Testis (tissue), 3 donors: ENCODE measurements around the gene OR2M2. TPM values are rescaled to one million over a fixed set of nuclear protein-coding genes. Genes with fewer than 3 reads are reported as not detected.

Experiments
- DNase-seq: peaks from one replicate; pipeline ENCODE4 v3.0.0-alpha.2; 2019
- H3K27ac ChIP-seq, 2 donors: fragments of 200-600 bp; sonication (generic); one replicate each; pipeline ENCODE4 v1.5.1; 2019
- H3K27me3 ChIP-seq: fragments of 200-600 bp; sonication (generic); one replicate; pipeline ENCODE4 v1.5.1; 2019
- H3K36me3 ChIP-seq: fragments of 200-600 bp; sonication (generic); one replicate; pipeline ENCODE4 v1.5.1; 2017; ENCODE audit warnings: low read depth; ENCODE audit errors: missing control alignments
- H3K4me1 ChIP-seq: fragments of 200-600 bp; sonication (generic); one replicate; pipeline ENCODE4 v1.5.1; 2019
- H3K4me3 ChIP-seq, 2 donors: fragments of 200-600 bp; sonication (generic); one replicate each; pipeline ENCODE4 v1.5.1; 2017 to 2019
- H3K9me3 ChIP-seq: fragments of 200-600 bp; sonication (generic); one replicate; pipeline ENCODE4 v1.5.1; 2017
- POLR2A ChIP-seq: fragments of 450-650 bp; IDR thresholded peaks from one replicate; pipeline ENCODE4 v1.6.1; 2017; ENCODE audit warnings: antibody characterized with exemption, mild to moderate bottlenecking, moderate library complexity
- WGBS, 2 donors: methylation state at CpG; one replicate each; pipeline ENCODE4 v1.1.5; 2018; 5-methylcytosine and 5-hydroxymethylcytosine counted together
- intact Hi-C: fragments of 100-400 bp; cut with DNase I; formaldehyde crosslinking; loops from one replicate; pipeline ENCODE4 v1.15.1; 2023; ENCODE audit warnings: low total_unique reads
- polyA plus RNA-seq: library from polyadenylated mRNA; stranded (reverse); fragments of 350-450 nt; fragmentation: Illumina TruSeq; extraction: RNeasy Lipid Tissue Mini Kit (QIAGEN cat#74804); gene quantifications from one replicate; pipeline ENCODE4 v1.2.3, GENCODE V29; 2014; ENCODE audit warnings: low read depth, low replicate concordance; ENCODE audit not compliant: insufficient read depth
- total RNA-seq, 2 donors: library from RNA; depleted of rRNA; stranded (reverse); fragments of >200 nt; gene quantifications; one replicate each; pipeline ENCODE4 v1.2.3, GENCODE V29; 2016
- TF ChIP-seq, protein P1 (sequence below), 3 experiments: fragments of 450-650 bp in 2 of 3; fragments of 200-600 bp in 1 of 3; sonication (generic) in 1 of 3; IDR thresholded peaks; one replicate each; pipeline ENCODE4 v1.5.1; 2016 to 2019; ENCODE audit warnings: antibody characterized with exemption in 3 of 3, mild to moderate bottlenecking in 2 of 3, moderate library complexity in 1 of 3

OR2M2 gene
- total and polyA plus RNA-seq, 3 donors from 2014 or later, result not detected

- peak; percentile 35 for DNase-seq
- Histone ChIP-seq H3K9me3 (no peaks in the 10 kb centered on the region), H3K27ac (no peak overlapping the region), H3K36me3 (no peaks in the 10 kb centered on the region), H3K4me3 (peak overlapping the region in 1 of 2 donors; percentile 20), H3K4me1 (no peaks in the 10 kb centered on the region), H3K27me3 (no peaks in the 10 kb centered on the region)
- no peak for TF ChIP-seq POLR2A
- TF ChIP-seq, protein P1, sequence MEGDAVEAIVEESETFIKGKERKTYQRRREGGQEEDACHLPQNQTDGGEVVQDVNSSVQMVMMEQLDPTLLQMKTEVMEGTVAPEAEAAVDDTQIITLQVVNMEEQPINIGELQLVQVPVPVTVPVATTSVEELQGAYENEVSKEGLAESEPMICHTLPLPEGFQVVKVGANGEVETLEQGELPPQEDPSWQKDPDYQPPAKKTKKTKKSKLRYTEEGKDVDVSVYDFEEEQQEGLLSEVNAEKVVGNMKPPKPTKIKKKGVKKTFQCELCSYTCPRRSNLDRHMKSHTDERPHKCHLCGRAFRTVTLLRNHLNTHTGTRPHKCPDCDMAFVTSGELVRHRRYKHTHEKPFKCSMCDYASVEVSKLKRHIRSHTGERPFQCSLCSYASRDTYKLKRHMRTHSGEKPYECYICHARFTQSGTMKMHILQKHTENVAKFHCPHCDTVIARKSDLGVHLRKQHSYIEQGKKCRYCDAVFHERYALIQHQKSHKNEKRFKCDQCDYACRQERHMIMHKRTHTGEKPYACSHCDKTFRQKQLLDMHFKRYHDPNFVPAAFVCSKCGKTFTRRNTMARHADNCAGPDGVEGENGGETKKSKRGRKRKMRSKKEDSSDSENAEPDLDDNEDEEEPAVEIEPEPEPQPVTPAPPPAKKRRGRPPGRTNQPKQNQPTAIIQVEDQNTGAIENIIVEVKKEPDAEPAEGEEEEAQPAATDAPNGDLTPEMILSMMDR (IDR thresholded peaks at IDR 0.05), result no peak
- WGBS, 2 donors, result 71 to 87% methylated on average over 6 to 14 of the region's 14 CpGs
- intact Hi-C loops, result no loop called here
Observed at GRCh38 chr1:248165186-248165585, 9.4 kb upstream of the OR2M2 start.

DNA sequence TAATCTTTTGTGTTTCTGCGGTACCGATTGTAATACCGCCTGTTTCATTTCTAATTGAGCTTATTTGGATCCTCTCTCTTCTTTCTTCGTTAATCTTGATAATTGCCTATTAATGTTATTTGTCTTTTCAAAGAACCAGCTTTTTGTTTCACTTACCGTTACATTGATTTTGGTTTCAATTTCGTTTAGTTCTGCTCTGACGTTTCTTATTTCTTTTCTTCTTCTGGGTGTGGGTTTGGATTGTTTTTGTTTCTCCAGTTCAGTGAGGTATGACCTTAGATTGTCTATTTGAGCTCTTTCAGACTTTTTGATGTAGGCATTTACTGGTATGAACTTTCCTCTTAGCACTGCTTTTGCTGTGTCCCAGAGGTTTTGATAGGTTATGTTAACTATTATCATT, 9.4 kb downstream of the OR2M2 start:
- H3K27ac ChIP-seq, result no peak overlapping the region
- no peak for DNase-seq
- H3K36me3 ChIP-seq, result no peaks in the 10 kb centered on the region
- intact Hi-C loops, result no loop called here
- H3K27me3 ChIP-seq, result no peaks in the 10 kb centered on the region
- H3K9me3 ChIP-seq, result no peaks in the 10 kb centered on the region
- WGBS, 2 donors, result 60 to 86% methylated on average over 7 of the region's 7 CpGs
- TF ChIP-seq, protein P1 (IDR thresholded peaks at IDR 0.05), result no peak
- no peak for TF ChIP-seq POLR2A
- no peak overlapping the region for H3K4me3 ChIP-seq
- H3K4me1 ChIP-seq, result no peaks in the 10 kb centered on the region

GRCh38 chr1:248187363-248187762, 12.7 kb downstream of the OR2M2 start:
- 45 to 73% methylated on average over 2 to 3 of the region's 3 CpGs for WGBS, 2 donors
- H3K4me3 ChIP-seq, result no peak overlapping the region
- no peak for DNase-seq
- no peak overlapping the region for H3K27ac ChIP-seq
- no peaks in the 10 kb centered on the region for H3K9me3 ChIP-seq
- H3K27me3 ChIP-seq, result no peaks in the 10 kb centered on the region
- intact Hi-C loops, result no loop called here
- TF ChIP-seq, protein P1 (IDR thresholded peaks at IDR 0.05), result no peak
- no peak for TF ChIP-seq POLR2A
- no peaks in the 10 kb centered on the region for H3K36me3 ChIP-seq
- no peaks in the 10 kb centered on the region for H3K4me1 ChIP-seq

- Histone ChIP-seq H3K27me3 (no peaks in the 10 kb centered on the region), H3K27ac (no peak overlapping the region), H3K4me3 (no peak overlapping the region), H3K36me3 (no peaks in the 10 kb centered on the region), H3K4me1 (no peaks in the 10 kb centered on the region), H3K9me3 (no peaks in the 10 kb centered on the region)
- TF ChIP-seq, protein P1 (IDR thresholded peaks at IDR 0.05), result no peak
- no peak for TF ChIP-seq POLR2A
- DNase-seq, result peak; percentile 28
- intact Hi-C loops, result no loop called here
- WGBS, 2 donors, result 7 to 32% methylated on average over 11 of the region's 11 CpGs
Observed at GRCh38 chr1:248189026-248189425, 14.4 kb downstream of the OR2M2 start.

GRCh38 chr1:248194117-248194516, 19.5 kb downstream of the OR2M2 start:
- Histone ChIP-seq H3K4me3 (no peak overlapping the region), H3K27me3 (no peaks in the 10 kb centered on the region), H3K27ac (no peak overlapping the region), H3K9me3 (no peaks in the 10 kb centered on the region), H3K36me3 (no peaks in the 10 kb centered on the region), H3K4me1 (no peaks in the 10 kb centered on the region)
- DNase-seq, result no peak
- WGBS, 2 donors, result 31 to 74% methylated on average over 1 of the region's 1 CpG
- intact Hi-C loops, result no loop called here
- TF ChIP-seq, protein P1 (IDR thresholded peaks at IDR 0.05), result no peak
- no peak for TF ChIP-seq POLR2A
